ENCODE measurements around the gene AGPAT4.

Gene AGPAT4

GRCh38 chr6:161152527-161152862, 121.4 kb downstream of the AGPAT4 start:
- Histone ChIP-seq H3K27me3 (ENCODE audit: control insufficient read depth in 3 of 3, insufficient read depth in 3 of 3, low read depth in 1 of 3, low read length in 3 of 3) (no peaks in the 10 kb centered on the region), H2BK5ac (ENCODE audit: low read length) (no peak overlapping the region), H3K79me1 (ENCODE audit: low read depth, low read length) (no peaks in the 10 kb centered on the region), H3K27ac (replicated peaks; ENCODE audit: low read length) (no peak overlapping the region), H2AK5ac (ENCODE audit: low read depth, low read length) (no peak overlapping the region), H3K9me3 (replicated peaks in 1 of 2; ENCODE audit: control insufficient read depth in 2 of 2, insufficient read depth in 1 of 2, low read depth in 1 of 2, low read length in 2 of 2) (no peaks in the 10 kb centered on the region), H2BK15ac (ENCODE audit: low read length) (no peak overlapping the region), H4K8ac (ENCODE audit: low read depth, low read length) (no peak overlapping the region), H3K36me3 (replicated peaks in 1 of 2; ENCODE audit: control insufficient read depth in 2 of 2, insufficient read depth in 2 of 2, low read length in 2 of 2) (peaks cover 55 to 71% of the 10 kb centered on the region in 2 donors), H2BK12ac (ENCODE audit: low read length) (no peak overlapping the region), H2AFZ (ENCODE audit: low read length) (no peak overlapping the region), H2BK120ac (ENCODE audit: low read depth, low read length) (no peak overlapping the region), H3K23ac (ENCODE audit: low read depth, low read length, poor library complexity) (peak overlapping the region; percentile 60), H3K4ac (ENCODE audit: low read length) (no peak overlapping the region), H4K91ac (ENCODE audit: low read depth, low read length, poor library complexity) (no peak overlapping the region), H3K14ac (ENCODE audit: low read length) (no peak overlapping the region), H3K4me3 (ENCODE audit: low read length in 2 of 2) (no peak overlapping the region), H3K18ac (ENCODE audit: low read length) (no peak overlapping the region), H3K9ac (ENCODE audit: low read depth, low read length, poor library complexity) (no peak overlapping the region), H3K4me1 (ENCODE audit: control insufficient read depth in 2 of 2, insufficient read depth in 1 of 2, low read depth in 1 of 2, low read length in 2 of 2) (no peaks in the 10 kb centered on the region), H3K4me2 (ENCODE audit: insufficient read depth, low read length, poor library complexity, severe bottlenecking) (no peak overlapping the region)
- no peak for DNase-seq (ENCODE audit: low spot score)
- WGBS, 2 donors (ENCODE audit: extremely low coverage in 2 of 2, insufficient read length in 2 of 2, insufficient replicate concordance in 1 of 2) = no CpG with 5 or more reads among the region's 9 CpGs

- Histone ChIP-seq H2BK15ac (ENCODE audit: low read length) (no peak overlapping the region), H3K36me3 (replicated peaks in 1 of 2; ENCODE audit: control insufficient read depth in 2 of 2, insufficient read depth in 2 of 2, low read length in 2 of 2) (peaks cover 58 to 77% of the 10 kb centered on the region in 2 donors), H2BK12ac (ENCODE audit: low read length) (no peak overlapping the region), H3K23ac (ENCODE audit: low read depth, low read length, poor library complexity) (no peak overlapping the region), H2AK5ac (ENCODE audit: low read depth, low read length) (no peak overlapping the region), H3K9ac (ENCODE audit: low read depth, low read length, poor library complexity) (no peak overlapping the region), H3K9me3 (replicated peaks in 1 of 2; ENCODE audit: control insufficient read depth in 2 of 2, insufficient read depth in 1 of 2, low read depth in 1 of 2, low read length in 2 of 2) (no peaks in the 10 kb centered on the region), H3K14ac (ENCODE audit: low read length) (no peak overlapping the region), H3K27ac (replicated peaks; ENCODE audit: low read length) (no peak overlapping the region), H4K91ac (ENCODE audit: low read depth, low read length, poor library complexity) (no peak overlapping the region), H2BK120ac (ENCODE audit: low read depth, low read length) (no peak overlapping the region), H3K4me1 (ENCODE audit: control insufficient read depth in 2 of 2, insufficient read depth in 1 of 2, low read depth in 1 of 2, low read length in 2 of 2) (no peaks in the 10 kb centered on the region), H2AFZ (ENCODE audit: low read length) (no peak overlapping the region), H3K27me3 (ENCODE audit: control insufficient read depth in 3 of 3, insufficient read depth in 3 of 3, low read depth in 1 of 3, low read length in 3 of 3) (no peaks in the 10 kb centered on the region), H3K79me1 (ENCODE audit: low read depth, low read length) (no peaks in the 10 kb centered on the region), H3K4me2 (ENCODE audit: insufficient read depth, low read length, poor library complexity, severe bottlenecking) (no peak overlapping the region), H4K8ac (ENCODE audit: low read depth, low read length) (no peak overlapping the region), H3K18ac (ENCODE audit: low read length) (no peak overlapping the region), H3K4me3 (ENCODE audit: low read length in 2 of 2) (no peak overlapping the region), H3K4ac (ENCODE audit: low read length) (no peak overlapping the region), H2BK5ac (ENCODE audit: low read length) (no peak overlapping the region)
- WGBS, 2 donors (ENCODE audit: extremely low coverage in 2 of 2, insufficient read length in 2 of 2, insufficient replicate concordance in 1 of 2) = no CpG with 5 or more reads among the region's 19 CpGs
- DNase-seq (ENCODE audit: low spot score) = no peak
These were observed 122.0 kb downstream of the AGPAT4 start for GRCh38 chr6:161151660-161152526.

- Histone ChIP-seq H2AK5ac (ENCODE audit: low read depth, low read length) (no peak overlapping the region), H2BK5ac (ENCODE audit: low read length) (no peak overlapping the region), H4K91ac (ENCODE audit: low read depth, low read length, poor library complexity) (no peak overlapping the region), H3K14ac (ENCODE audit: low read length) (no peak overlapping the region), H3K9me3 (replicated peaks in 1 of 2; ENCODE audit: control insufficient read depth in 2 of 2, insufficient read depth in 1 of 2, low read depth in 1 of 2, low read length in 2 of 2) (peaks cover 0 to 2% of the 10 kb centered on the region in 2 donors), H3K4me3 (ENCODE audit: low read length in 2 of 2) (no peak overlapping the region), H2AFZ (ENCODE audit: low read length) (no peak overlapping the region), H3K9ac (ENCODE audit: low read depth, low read length, poor library complexity) (no peak overlapping the region), H3K18ac (ENCODE audit: low read length) (no peak overlapping the region), H3K27ac (replicated peaks; ENCODE audit: low read length) (no peak overlapping the region), H3K27me3 (ENCODE audit: control insufficient read depth in 3 of 3, insufficient read depth in 3 of 3, low read depth in 1 of 3, low read length in 3 of 3) (no peaks in the 10 kb centered on the region), H3K4me1 (ENCODE audit: control insufficient read depth in 2 of 2, insufficient read depth in 1 of 2, low read depth in 1 of 2, low read length in 2 of 2) (no peaks in the 10 kb centered on the region), H3K4ac (ENCODE audit: low read length) (no peak overlapping the region), H2BK12ac (ENCODE audit: low read length) (no peak overlapping the region), H4K8ac (ENCODE audit: low read depth, low read length) (no peak overlapping the region), H3K36me3 (replicated peaks in 1 of 2; ENCODE audit: control insufficient read depth in 2 of 2, insufficient read depth in 2 of 2, low read length in 2 of 2) (peaks cover 65 to 83% of the 10 kb centered on the region in 2 donors), H3K79me1 (ENCODE audit: low read depth, low read length) (no peaks in the 10 kb centered on the region), H3K4me2 (ENCODE audit: insufficient read depth, low read length, poor library complexity, severe bottlenecking) (no peak overlapping the region), H3K23ac (ENCODE audit: low read depth, low read length, poor library complexity) (peak overlapping the region; percentile 15), H2BK120ac (ENCODE audit: low read depth, low read length) (no peak overlapping the region), H2BK15ac (ENCODE audit: low read length) (no peak overlapping the region)
- no peak for DNase-seq (ENCODE audit: low spot score)
- WGBS, 2 donors (ENCODE audit: extremely low coverage in 2 of 2, insufficient read length in 2 of 2, insufficient replicate concordance in 1 of 2) = no CpG with 5 or more reads among the region's 18 CpGs
These were observed 122.7 kb downstream of the AGPAT4 start for GRCh38 chr6:161151059-161151645.

- H2BK12ac ChIP-seq (ENCODE audit: low read length) = no peak overlapping the region
- WGBS, 2 donors (ENCODE audit: extremely low coverage in 2 of 2, insufficient read length in 2 of 2, insufficient replicate concordance in 1 of 2) = no CpG with 5 or more reads among the region's 8 CpGs
- no peak overlapping the region for H2BK5ac ChIP-seq (ENCODE audit: low read length)
- H2BK120ac ChIP-seq (ENCODE audit: low read depth, low read length) = no peak overlapping the region
- no peak overlapping the region for H3K4me2 ChIP-seq (ENCODE audit: insufficient read depth, low read length, poor library complexity, severe bottlenecking)
- H3K27ac ChIP-seq (replicated peaks; ENCODE audit: low read length) = no peak overlapping the region
- H3K36me3 ChIP-seq (replicated peaks in 1 of 2; ENCODE audit: control insufficient read depth in 2 of 2, insufficient read depth in 2 of 2, low read length in 2 of 2) = peaks cover 64 to 83% of the 10 kb centered on the region in 2 donors
- no peaks in the 10 kb centered on the region for H3K79me1 ChIP-seq (ENCODE audit: low read depth, low read length)
- DNase-seq (ENCODE audit: low spot score) = no peak
- no peak overlapping the region for H4K91ac ChIP-seq (ENCODE audit: low read depth, low read length, poor library complexity)
- H3K27me3 ChIP-seq (ENCODE audit: control insufficient read depth in 3 of 3, insufficient read depth in 3 of 3, low read depth in 1 of 3, low read length in 3 of 3) = no peaks in the 10 kb centered on the region
- no peak overlapping the region for H3K4me3 ChIP-seq (ENCODE audit: low read length in 2 of 2)
- H2BK15ac ChIP-seq (ENCODE audit: low read length) = no peak overlapping the region
- no peak overlapping the region for H3K14ac ChIP-seq (ENCODE audit: low read length)
- H4K8ac ChIP-seq (ENCODE audit: low read depth, low read length) = no peak overlapping the region
- peak overlapping the region; percentile 2 for H3K23ac ChIP-seq (ENCODE audit: low read depth, low read length, poor library complexity)
- H3K18ac ChIP-seq (ENCODE audit: low read length) = no peak overlapping the region
- H3K9ac ChIP-seq (ENCODE audit: low read depth, low read length, poor library complexity) = no peak overlapping the region
- H2AK5ac ChIP-seq (ENCODE audit: low read depth, low read length) = no peak overlapping the region
- no peak overlapping the region for H2AFZ ChIP-seq (ENCODE audit: low read length)
- H3K9me3 ChIP-seq (replicated peaks in 1 of 2; ENCODE audit: control insufficient read depth in 2 of 2, insufficient read depth in 1 of 2, low read depth in 1 of 2, low read length in 2 of 2) = peaks cover 0 to 2% of the 10 kb centered on the region in 2 donors
- no peaks in the 10 kb centered on the region for H3K4me1 ChIP-seq (ENCODE audit: control insufficient read depth in 2 of 2, insufficient read depth in 1 of 2, low read depth in 1 of 2, low read length in 2 of 2)
- no peak overlapping the region for H3K4ac ChIP-seq (ENCODE audit: low read length)
These were observed 123.3 kb downstream of the AGPAT4 start for GRCh38 chr6:161150566-161150965.

Data from neuronal stem cell (in vitro differentiated cells).